Ishikawa (cell line): ENCODE data around the gene ZMAT2.
A peak's percentile ranks its signal among the peaks of the same experiment; 100 is the strongest.

Source experiments
- CEBPB ChIP-seq: IDR thresholded peaks from 2 replicates; pipeline ENCODE4 v1.6.1; 2012
- CREB1 ChIP-seq: IDR thresholded peaks from 2 replicates; pipeline ENCODE4 v1.6.1; 2012; ENCODE audit warnings: low read depth
- EGR1 ChIP-seq: IDR thresholded peaks from 2 replicates; pipeline ENCODE4 v1.6.1; 2012
- EP300 ChIP-seq: IDR thresholded peaks from 2 replicates; pipeline ENCODE4 v1.6.1; 2012; ENCODE audit warnings: borderline replicate concordance
- FOXM1 ChIP-seq: IDR thresholded peaks from 2 replicates; pipeline ENCODE4 v1.6.1; 2012; ENCODE audit warnings: low read depth, borderline replicate concordance
- NFIC ChIP-seq: IDR thresholded peaks from 2 replicates; pipeline ENCODE4 v1.6.1; 2012
- RAD21 ChIP-seq: IDR thresholded peaks from 2 replicates; pipeline ENCODE4 v1.6.1; 2012; ENCODE audit warnings: low read depth
- TAF1 ChIP-seq: IDR thresholded peaks from 2 replicates; pipeline ENCODE4 v1.6.1; 2012; ENCODE audit warnings: low read depth, mild to moderate bottlenecking
- TCF12 ChIP-seq: IDR thresholded peaks from 2 replicates; pipeline ENCODE4 v1.6.1; 2012; ENCODE audit warnings: low read depth
- TEAD4 ChIP-seq: IDR thresholded peaks from 2 replicates; pipeline ENCODE4 v1.6.1; 2012
- YY1 ChIP-seq: IDR thresholded peaks from 2 replicates; pipeline ENCODE4 v1.6.1; 2012; ENCODE audit warnings: low read depth
- ZBTB7A ChIP-seq: IDR thresholded peaks from 2 replicates; pipeline ENCODE4 v1.6.1; 2012; ENCODE audit warnings: low read depth
- TF ChIP-seq, protein P1 (sequence below): IDR thresholded peaks from 2 replicates; pipeline ENCODE4 v1.6.1; 2012
- TF ChIP-seq, protein P2 (sequence below): IDR thresholded peaks from 2 replicates; pipeline ENCODE4 v1.6.1; 2012
- TF ChIP-seq, protein P3 (sequence below): IDR thresholded peaks from 2 replicates; pipeline ENCODE4 v1.6.1; 2012; ENCODE audit warnings: low read depth, mild to moderate bottlenecking

The ZMAT2 gene, protein sequence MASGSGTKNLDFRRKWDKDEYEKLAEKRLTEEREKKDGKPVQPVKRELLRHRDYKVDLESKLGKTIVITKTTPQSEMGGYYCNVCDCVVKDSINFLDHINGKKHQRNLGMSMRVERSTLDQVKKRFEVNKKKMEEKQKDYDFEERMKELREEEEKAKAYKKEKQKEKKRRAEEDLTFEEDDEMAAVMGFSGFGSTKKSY

DNA sequence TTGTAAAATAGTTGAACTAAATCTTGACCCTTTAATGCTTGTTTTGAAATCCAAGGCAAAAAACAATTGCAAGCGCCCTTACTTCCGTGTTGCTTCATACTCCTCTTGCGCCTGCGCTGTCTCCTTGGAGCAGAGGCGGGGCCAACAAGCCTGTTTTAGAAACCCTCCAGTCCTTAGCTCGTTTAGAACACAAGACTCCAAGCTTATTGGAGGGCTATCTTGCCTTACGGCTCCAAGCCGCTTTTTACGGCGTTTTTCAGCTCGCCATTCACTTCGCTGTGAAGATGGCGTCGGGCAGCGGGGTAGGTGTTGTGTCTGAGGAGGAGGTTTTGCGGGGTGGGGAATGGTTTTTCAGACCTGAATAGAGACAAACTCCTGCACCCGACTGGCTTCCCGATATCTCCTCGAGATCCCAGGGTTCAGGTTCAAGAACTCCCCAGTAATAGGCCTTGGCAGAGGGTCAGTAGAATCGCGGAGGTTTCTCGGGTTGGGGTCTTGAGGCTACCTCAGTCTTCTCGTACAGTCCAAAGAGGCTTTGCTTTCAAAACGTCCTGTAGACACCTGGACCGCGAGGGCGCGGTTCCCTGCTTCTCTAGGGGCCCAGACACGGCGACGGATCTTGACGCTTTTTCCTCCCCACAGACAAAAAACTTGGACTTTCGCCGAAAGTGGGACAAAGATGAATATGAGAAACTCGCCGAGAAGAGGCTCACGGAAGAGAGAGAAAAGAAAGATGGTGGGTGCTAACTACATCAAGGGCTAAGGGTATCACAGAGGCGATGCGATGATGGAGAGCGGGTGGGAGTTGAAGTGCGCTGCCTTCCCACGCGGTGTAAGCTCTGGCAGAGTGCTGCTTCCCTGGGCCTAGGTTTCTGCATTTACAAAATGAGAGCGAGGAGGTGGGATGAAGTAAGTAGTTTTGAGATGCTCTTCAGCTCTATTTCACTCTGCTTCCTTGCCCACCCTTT, at the start of gene ZMAT2:
Gene ZMAT2 (plus strand): TSS at position 271 of the 968 bp plus-strand sequence. CDS start 14 bp downstream, at position 285.
- TF ChIP-seq, protein P1, sequence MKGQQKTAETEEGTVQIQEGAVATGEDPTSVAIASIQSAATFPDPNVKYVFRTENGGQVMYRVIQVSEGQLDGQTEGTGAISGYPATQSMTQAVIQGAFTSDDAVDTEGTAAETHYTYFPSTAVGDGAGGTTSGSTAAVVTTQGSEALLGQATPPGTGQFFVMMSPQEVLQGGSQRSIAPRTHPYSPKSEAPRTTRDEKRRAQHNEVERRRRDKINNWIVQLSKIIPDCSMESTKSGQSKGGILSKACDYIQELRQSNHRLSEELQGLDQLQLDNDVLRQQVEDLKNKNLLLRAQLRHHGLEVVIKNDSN = no peak
- TF ChIP-seq, protein P2, sequence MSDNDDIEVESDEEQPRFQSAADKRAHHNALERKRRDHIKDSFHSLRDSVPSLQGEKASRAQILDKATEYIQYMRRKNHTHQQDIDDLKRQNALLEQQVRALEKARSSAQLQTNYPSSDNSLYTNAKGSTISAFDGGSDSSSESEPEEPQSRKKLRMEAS = no peak
- TF ChIP-seq ZBTB7A = no peak
- no peak for TF ChIP-seq RAD21
- TF ChIP-seq CEBPB = peak; percentile 72; the same call in 1 of the 2 replicates
- peak; percentile 71 for TF ChIP-seq CREB1
- TF ChIP-seq TCF12 = 0 out of 2 replicates have a peak, but pooled peaks have one; percentile 17
- no peak for TF ChIP-seq EP300
- TF ChIP-seq YY1 = peak; percentile 98
- peak; percentile 77; the same call in 1 of the 2 replicates for TF ChIP-seq FOXM1
- TF ChIP-seq, protein P3, sequence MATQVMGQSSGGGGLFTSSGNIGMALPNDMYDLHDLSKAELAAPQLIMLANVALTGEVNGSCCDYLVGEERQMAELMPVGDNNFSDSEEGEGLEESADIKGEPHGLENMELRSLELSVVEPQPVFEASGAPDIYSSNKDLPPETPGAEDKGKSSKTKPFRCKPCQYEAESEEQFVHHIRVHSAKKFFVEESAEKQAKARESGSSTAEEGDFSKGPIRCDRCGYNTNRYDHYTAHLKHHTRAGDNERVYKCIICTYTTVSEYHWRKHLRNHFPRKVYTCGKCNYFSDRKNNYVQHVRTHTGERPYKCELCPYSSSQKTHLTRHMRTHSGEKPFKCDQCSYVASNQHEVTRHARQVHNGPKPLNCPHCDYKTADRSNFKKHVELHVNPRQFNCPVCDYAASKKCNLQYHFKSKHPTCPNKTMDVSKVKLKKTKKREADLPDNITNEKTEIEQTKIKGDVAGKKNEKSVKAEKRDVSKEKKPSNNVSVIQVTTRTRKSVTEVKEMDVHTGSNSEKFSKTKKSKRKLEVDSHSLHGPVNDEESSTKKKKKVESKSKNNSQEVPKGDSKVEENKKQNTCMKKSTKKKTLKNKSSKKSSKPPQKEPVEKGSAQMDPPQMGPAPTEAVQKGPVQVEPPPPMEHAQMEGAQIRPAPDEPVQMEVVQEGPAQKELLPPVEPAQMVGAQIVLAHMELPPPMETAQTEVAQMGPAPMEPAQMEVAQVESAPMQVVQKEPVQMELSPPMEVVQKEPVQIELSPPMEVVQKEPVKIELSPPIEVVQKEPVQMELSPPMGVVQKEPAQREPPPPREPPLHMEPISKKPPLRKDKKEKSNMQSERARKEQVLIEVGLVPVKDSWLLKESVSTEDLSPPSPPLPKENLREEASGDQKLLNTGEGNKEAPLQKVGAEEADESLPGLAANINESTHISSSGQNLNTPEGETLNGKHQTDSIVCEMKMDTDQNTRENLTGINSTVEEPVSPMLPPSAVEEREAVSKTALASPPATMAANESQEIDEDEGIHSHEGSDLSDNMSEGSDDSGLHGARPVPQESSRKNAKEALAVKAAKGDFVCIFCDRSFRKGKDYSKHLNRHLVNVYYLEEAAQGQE = no peak; the same call in 1 of the 2 replicates
- 0 out of 2 replicates have a peak, but pooled peaks have one; percentile 14 for TF ChIP-seq NFIC
- TF ChIP-seq TEAD4 = peak; percentile 16; the same call in 1 of the 2 replicates
- peak; percentile 34; the same call in 1 of the 2 replicates for TF ChIP-seq EGR1
- peak; percentile 96 for TF ChIP-seq TAF1

DNA sequence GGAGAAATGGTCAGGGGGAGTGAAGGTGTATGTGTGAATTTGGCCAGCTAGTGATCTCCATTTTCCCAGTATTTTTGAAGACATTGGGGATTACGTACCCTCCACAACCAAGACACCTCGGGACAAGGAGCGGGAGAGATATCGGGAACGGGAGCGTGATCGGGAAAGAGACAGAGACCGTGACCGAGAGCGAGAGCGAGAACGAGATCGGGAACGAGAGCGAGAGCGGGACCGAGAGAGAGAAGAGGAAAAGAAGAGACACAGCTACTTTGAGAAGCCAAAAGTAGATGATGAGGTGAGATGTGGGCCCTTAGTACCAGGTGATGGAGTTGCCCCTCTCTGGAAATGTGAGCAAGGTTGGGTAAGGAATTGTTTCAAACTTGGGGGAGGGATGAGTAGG, 41.4 kb upstream of the ZMAT2 start:
- TF ChIP-seq, protein P2 = no peak
- TF ChIP-seq ZBTB7A = no peak
- TF ChIP-seq, protein P3 = no peak

DNA sequence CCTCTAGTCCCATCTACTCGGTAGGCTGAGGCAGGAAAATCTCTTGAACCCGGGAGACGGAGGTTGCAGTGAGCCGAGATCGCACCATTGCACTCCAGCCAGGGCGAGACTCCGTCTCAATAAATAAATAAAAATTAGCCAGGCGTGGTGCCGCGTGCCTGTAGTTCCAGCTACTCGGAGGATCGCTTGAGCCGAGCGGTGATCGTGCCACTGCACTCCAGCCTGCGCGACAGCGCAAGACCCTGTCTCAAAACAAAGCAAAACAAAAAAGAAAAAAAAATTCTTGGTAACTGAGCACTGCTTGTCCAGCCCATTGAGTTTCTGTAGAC, 36.3 kb upstream of the ZMAT2 start:
- no peak for TF ChIP-seq TEAD4
- TF ChIP-seq, protein P2 = peak; percentile 36; the same call in 1 of the 2 replicates

DNA sequence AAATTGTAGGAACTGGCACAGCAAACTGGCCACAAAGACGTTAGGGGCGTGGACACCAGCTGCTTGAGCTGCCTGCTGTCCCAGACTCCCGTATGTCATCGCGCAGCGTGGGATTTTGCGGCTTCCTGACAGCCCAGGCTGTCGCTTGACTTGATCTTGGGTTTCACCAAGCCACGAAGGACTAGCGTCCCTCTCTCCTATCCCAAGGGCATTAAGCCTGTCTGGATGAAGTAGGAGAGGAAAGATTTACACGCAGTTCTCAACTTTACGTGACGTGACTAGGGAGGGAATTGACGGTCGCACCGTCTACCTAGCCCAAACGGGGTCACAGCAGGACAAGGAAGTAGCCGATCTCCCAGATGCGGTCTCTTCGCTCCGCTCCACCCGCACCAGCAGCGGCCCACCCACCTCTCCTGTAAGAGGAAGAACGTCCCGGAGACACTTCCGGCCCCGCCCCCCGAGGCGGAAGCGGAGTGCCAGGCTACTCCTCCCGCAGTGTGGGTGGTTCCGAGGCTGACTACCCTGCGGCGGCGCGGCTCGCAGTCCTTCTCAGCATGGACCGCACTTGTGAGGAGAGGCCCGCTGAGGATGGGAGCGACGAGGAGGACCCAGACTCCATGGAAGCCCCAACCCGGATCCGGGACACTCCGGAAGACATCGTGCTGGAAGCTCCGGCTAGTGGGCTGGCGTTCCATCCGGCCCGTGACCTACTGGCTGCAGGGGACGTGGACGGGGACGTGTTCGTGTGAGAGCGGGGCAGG, 35.7 kb upstream of the ZMAT2 start, which contains the start of gene WDR55:
Gene WDR55 (plus strand): TSS at position 546 of the 761 bp plus-strand sequence. CDS start 9 bp downstream, at position 555.
- TF ChIP-seq CREB1 (no peak), EGR1 (peak; percentile 59; the same call in 1 of the 2 replicates), TAF1 (peak; percentile 87), YY1 (peak; percentile 32; the same call in 1 of the 2 replicates), ZBTB7A (no peak), CEBPB (no peak; the same call in 1 of the 2 replicates), NFIC (no peak; the same call in 1 of the 2 replicates), TEAD4 (no peak), FOXM1 (peak; percentile 9; the same call in 1 of the 2 replicates), EP300 (peak; percentile 6; the same call in 1 of the 2 replicates), TCF12 (peak; percentile 8; the same call in 1 of the 2 replicates), RAD21 (no peak)
- TF ChIP-seq, protein P3 = no peak
- TF ChIP-seq, protein P2 = peak; percentile 77
- TF ChIP-seq, protein P1 = no peak; the same call in 1 of the 2 replicates
